Measurements from ENCODE around the gene FAM110A. TPM values are rescaled to one million over a fixed set of nuclear protein-coding genes. Genes with fewer than 3 reads are reported as not detected.

The FAM110A gene
- total and polyA plus RNA-seq, 9 of the 15 experiments (the other 6 are each of a cell fraction or from before 2014, with no cell fraction given), result 0.73 to 15.5 (median 3.6) TPM

GRCh38 chr20:831956-832355, 1.6 kb upstream of the FAM110A start:
- no TSS peak for BruUV-seq (replicated peaks)
- Histone ChIP-seq H3K4me2 (ENCODE audit: insufficient read depth, low read length) (no peak overlapping the region), H3K79me2 (ENCODE audit: control insufficient read depth, insufficient read depth, low read length) (peaks cover 33% of the 10 kb centered on the region), H3K36me3 (ENCODE audit: control insufficient read depth, insufficient read depth, low read length) (no peaks in the 10 kb centered on the region), H3K9me3 (replicated peaks; ENCODE audit: control insufficient read depth, insufficient read depth, low read depth, low read length) (no peaks in the 10 kb centered on the region), H3K27me3 (ENCODE audit: control insufficient read depth in 2 of 2, insufficient read depth in 2 of 2, low read length in 2 of 2) (no peaks in the 10 kb centered on the region), H3K9me1 (ENCODE audit: control insufficient read depth, insufficient read depth, low read length) (no peaks in the 10 kb centered on the region), H2AFZ (ENCODE audit: low read depth, low read length) (no peak overlapping the region), H3K27ac (ENCODE audit: extremely low read depth, low read depth, low read length) (no peak overlapping the region), H4K20me1 (replicated peaks; ENCODE audit: control insufficient read depth, insufficient read depth, low read length) (no peaks in the 10 kb centered on the region), H3K9ac (ENCODE audit: insufficient read depth in 1 of 2, low read depth in 2 of 2, low read length in 2 of 2) (no peak overlapping the region; a peak in 1 of 4 replicates), H3K4me1 (replicated peaks in 1 of 2; ENCODE audit: control insufficient read depth in 2 of 2, insufficient read depth in 2 of 2, low read length in 2 of 2) (peaks cover 34 to 37% of the 10 kb centered on the region in 2 experiments), H3K4me3 (no peak overlapping the region)
- FAIRE-seq (no peak), ATAC-seq (no peak), DNase-seq (ENCODE audit: extremely low read depth in 1 of 4, low spot score in 3 of 4) (no peak)
- ChIA-PET CTCF (ENCODE audit: low intra/inter-chr PET ratio) (no interaction called here), POLR2A (no interaction called here)
- TF ChIP-seq FOXO4 (CRISPR knock-in tag; IDR thresholded peaks at IDR 0.05) (no peak), ZNF121 (CRISPR knock-in tag; conservative IDR thresholded peaks at IDR 0.05) (peak; percentile 41; the same call in 1 of the 2 replicates)
- intact Hi-C loops (cut with micrococcal nuclease) (no loop called here), in situ Hi-C loops (cut with MboI) (no loop called here)
- 97% methylated on average over 3 of the region's 3 CpGs for WGBS (ENCODE audit: insufficient coverage, low coverage, missing lambda C conversion rate)

GRCh38 chr20:833121-833449, 430 bp upstream of the FAM110A start:
- Histone ChIP-seq H3K9me3 (replicated peaks; ENCODE audit: control insufficient read depth, insufficient read depth, low read depth, low read length) (no peaks in the 10 kb centered on the region), H3K4me2 (ENCODE audit: insufficient read depth, low read length) (peak overlapping the region; percentile 67), H2AFZ (ENCODE audit: low read depth, low read length) (peak overlapping the region; percentile 82), H3K9me1 (ENCODE audit: control insufficient read depth, insufficient read depth, low read length) (no peaks in the 10 kb centered on the region), H3K79me2 (ENCODE audit: control insufficient read depth, insufficient read depth, low read length) (peaks cover 45% of the 10 kb centered on the region), H3K4me1 (replicated peaks in 1 of 2; ENCODE audit: control insufficient read depth in 2 of 2, insufficient read depth in 2 of 2, low read length in 2 of 2) (peaks cover 31 to 47% of the 10 kb centered on the region in 2 experiments), H3K36me3 (ENCODE audit: control insufficient read depth, insufficient read depth, low read length) (no peaks in the 10 kb centered on the region), H3K4me3 (peak overlapping the region; percentile 84), H3K27ac (ENCODE audit: extremely low read depth, low read depth, low read length) (peak overlapping the region; percentile 96), H4K20me1 (replicated peaks; ENCODE audit: control insufficient read depth, insufficient read depth, low read length) (0 out of 2 replicates have a peak, but pooled peaks cover 4% of the 10 kb centered on the region), H3K27me3 (ENCODE audit: control insufficient read depth in 2 of 2, insufficient read depth in 2 of 2, low read length in 2 of 2) (no peaks in the 10 kb centered on the region), H3K9ac (ENCODE audit: insufficient read depth in 1 of 2, low read depth in 2 of 2, low read length in 2 of 2) (peak overlapping the region in 1 of 2 experiments; percentile 88; a peak in 2 of 4 replicates)
- ChIA-PET CTCF (ENCODE audit: low intra/inter-chr PET ratio) (no interaction called here), POLR2A (interaction anchor here (0.9 to 1.5 kb wide), 4 partner anchors 10 to 14 kb away, joined by 3 to 6 read pairs (median 4); no protein-coding TSS in a partner anchor)
- in situ Hi-C loops (cut with MboI) (no loop called here), intact Hi-C loops (cut with micrococcal nuclease) (no loop called here)
- BruUV-seq (replicated peaks), result no TSS peak
- ATAC-seq, result no peak
- WGBS (ENCODE audit: insufficient coverage, low coverage, missing lambda C conversion rate), result 23% methylated on average over 4 of the region's 4 CpGs
- DNase-seq (ENCODE audit: extremely low read depth in 1 of 4, low spot score in 3 of 4), result no peak
- FAIRE-seq, result no peak
- TF ChIP-seq ZBTB5 (IDR thresholded peaks at IDR 0.05), result no peak
- no peak for TF ChIP-seq TEAD1 (CRISPR knock-in tag; IDR thresholded peaks at IDR 0.05)
- TF ChIP-seq ZNF146 (CRISPR knock-in tag; IDR thresholded peaks at IDR 0.05; ENCODE audit: unreplicated experiment), result no peak
- TF ChIP-seq ZNF165 (CRISPR knock-in tag; IDR thresholded peaks at IDR 0.05; ENCODE audit: borderline replicate concordance), result no peak
- TF ChIP-seq CREB3 (tag; conservative IDR thresholded peaks at IDR 0.05; ENCODE audit: low read depth), result no peak
- TF ChIP-seq KDM2B (CRISPR knock-in tag; IDR thresholded peaks at IDR 0.05), result no peak
- TF ChIP-seq STAT5B (CRISPR knock-in tag; IDR thresholded peaks at IDR 0.05), result no peak
- TF ChIP-seq DPF2 (IDR thresholded peaks at IDR 0.05), result peak; percentile 52; the same call in 1 of the 2 replicates
- no peak for TF ChIP-seq SP2 (IDR thresholded peaks at IDR 0.05; ENCODE audit: extremely low read depth, low read depth, low read length, poor library complexity, severe bottlenecking)
